Lower lobe of right lung (tissue), 2 donors: ENCODE data around the gene ITGA7. TPM values are rescaled to one million over a fixed set of nuclear protein-coding genes. Genes with fewer than 3 reads are reported as not detected.

Source experiments
- ATAC-seq, 2 donors: fragments of 200-7000 bp; cut with Tn5 transposase; one replicate each; pipeline ENCODE4 v1.9.1; 2020 to 2022; ENCODE audit warnings: mild to moderate bottlenecking in 2 of 2, moderate library complexity in 2 of 2
- DNase-seq: peaks from one replicate; pipeline ENCODE4 v3.0.0-alpha.2; 2020
- H3K27ac ChIP-seq: fragments of 200-600 bp; one replicate; pipeline ENCODE4 v1.8.0; 2022
- H3K27me3 ChIP-seq: fragments of 200-600 bp; one replicate; pipeline ENCODE4 v1.8.0; 2022; ENCODE audit warnings: low read depth
- H3K36me3 ChIP-seq: fragments of 200-600 bp; one replicate; pipeline ENCODE4 v1.8.0; 2022; ENCODE audit warnings: mild to moderate bottlenecking
- H3K4me1 ChIP-seq: fragments of 200-600 bp; one replicate; pipeline ENCODE4 v1.8.0; 2022
- H3K4me3 ChIP-seq: fragments of 200-600 bp; one replicate; pipeline ENCODE4 v1.8.0; 2022; ENCODE audit warnings: mild to moderate bottlenecking
- H3K9me3 ChIP-seq: fragments of 200-600 bp; one replicate; pipeline ENCODE4 v1.8.0; 2022
- intact Hi-C: fragments of 100-400 bp; cut with DNase I; formaldehyde crosslinking; loops from one replicate; pipeline ENCODE4 v1.11.0; 2022
- total RNA-seq: library from RNA; stranded (reverse); fragmentation: NEBNext Ultra II Directional; extraction: Animal tissue kit (Norgen Biotek cat#: 25700); gene quantifications from one replicate; pipeline ENCODE4 v1.2.1, GENCODE V29; 2021
- TF ChIP-seq, protein P1 (sequence below): fragments of 200-600 bp; IDR thresholded peaks from one replicate; pipeline ENCODE4 v1.8.0; 2022; ENCODE audit warnings: antibody characterized with exemption, mild to moderate bottlenecking
- donor health status: DM: no; HTN: yes; CAD: no; lungs with severe emphysema.

ITGA7 gene
- total RNA-seq, 1 donor from 2014 or later = 17.5 TPM

DNA sequence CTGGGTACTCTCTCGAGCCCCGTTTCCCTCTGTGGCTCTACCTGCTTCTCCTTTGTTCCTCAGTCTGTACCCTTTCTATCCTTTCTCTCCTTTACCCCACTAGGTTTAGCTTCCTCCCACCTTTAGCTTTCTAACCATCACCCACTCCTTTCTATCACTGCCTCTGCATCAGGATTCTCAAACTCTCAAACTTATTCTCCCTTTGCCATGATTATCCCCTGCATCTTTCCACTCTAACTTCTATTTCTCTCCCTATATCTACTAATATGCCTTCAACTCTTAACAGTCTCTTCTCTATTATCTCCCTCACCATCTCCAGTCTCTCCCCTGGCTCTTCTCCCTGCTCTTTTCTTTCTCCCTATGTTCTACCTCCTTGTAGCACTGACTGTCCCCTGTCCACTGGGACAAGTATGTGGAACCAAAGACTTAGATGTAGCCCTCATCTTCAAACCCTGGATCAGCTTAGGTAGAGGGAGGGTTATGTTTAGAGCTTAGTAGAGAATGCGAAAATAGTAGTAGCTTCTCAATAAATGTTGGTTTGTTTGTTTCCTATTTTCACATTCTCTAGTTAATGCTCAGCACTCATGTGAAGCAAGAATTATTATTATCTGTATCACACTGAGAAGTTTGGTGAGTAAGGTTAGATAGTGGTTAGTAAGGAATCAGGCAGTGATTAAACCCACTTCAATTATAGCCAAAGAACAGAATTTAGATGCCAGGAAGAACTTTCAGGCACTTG, 38.6 kb upstream of the ITGA7 start:
- no peak for ATAC-seq
- DNase-seq = no peak
- Histone ChIP-seq H3K9me3 (no peaks in the 10 kb centered on the region), H3K27ac (no peak overlapping the region), H3K27me3 (no peaks in the 10 kb centered on the region), H3K36me3 (peaks cover 7% of the 10 kb centered on the region), H3K4me1 (peaks cover 14% of the 10 kb centered on the region), H3K4me3 (no peak overlapping the region)
- TF ChIP-seq, protein P1, sequence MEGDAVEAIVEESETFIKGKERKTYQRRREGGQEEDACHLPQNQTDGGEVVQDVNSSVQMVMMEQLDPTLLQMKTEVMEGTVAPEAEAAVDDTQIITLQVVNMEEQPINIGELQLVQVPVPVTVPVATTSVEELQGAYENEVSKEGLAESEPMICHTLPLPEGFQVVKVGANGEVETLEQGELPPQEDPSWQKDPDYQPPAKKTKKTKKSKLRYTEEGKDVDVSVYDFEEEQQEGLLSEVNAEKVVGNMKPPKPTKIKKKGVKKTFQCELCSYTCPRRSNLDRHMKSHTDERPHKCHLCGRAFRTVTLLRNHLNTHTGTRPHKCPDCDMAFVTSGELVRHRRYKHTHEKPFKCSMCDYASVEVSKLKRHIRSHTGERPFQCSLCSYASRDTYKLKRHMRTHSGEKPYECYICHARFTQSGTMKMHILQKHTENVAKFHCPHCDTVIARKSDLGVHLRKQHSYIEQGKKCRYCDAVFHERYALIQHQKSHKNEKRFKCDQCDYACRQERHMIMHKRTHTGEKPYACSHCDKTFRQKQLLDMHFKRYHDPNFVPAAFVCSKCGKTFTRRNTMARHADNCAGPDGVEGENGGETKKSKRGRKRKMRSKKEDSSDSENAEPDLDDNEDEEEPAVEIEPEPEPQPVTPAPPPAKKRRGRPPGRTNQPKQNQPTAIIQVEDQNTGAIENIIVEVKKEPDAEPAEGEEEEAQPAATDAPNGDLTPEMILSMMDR = no peak
- intact Hi-C loops = loop anchor here (10.0 kb wide), 1 partner anchor 188 kb away; the partner anchor contains the start of gene DGKA

DNA sequence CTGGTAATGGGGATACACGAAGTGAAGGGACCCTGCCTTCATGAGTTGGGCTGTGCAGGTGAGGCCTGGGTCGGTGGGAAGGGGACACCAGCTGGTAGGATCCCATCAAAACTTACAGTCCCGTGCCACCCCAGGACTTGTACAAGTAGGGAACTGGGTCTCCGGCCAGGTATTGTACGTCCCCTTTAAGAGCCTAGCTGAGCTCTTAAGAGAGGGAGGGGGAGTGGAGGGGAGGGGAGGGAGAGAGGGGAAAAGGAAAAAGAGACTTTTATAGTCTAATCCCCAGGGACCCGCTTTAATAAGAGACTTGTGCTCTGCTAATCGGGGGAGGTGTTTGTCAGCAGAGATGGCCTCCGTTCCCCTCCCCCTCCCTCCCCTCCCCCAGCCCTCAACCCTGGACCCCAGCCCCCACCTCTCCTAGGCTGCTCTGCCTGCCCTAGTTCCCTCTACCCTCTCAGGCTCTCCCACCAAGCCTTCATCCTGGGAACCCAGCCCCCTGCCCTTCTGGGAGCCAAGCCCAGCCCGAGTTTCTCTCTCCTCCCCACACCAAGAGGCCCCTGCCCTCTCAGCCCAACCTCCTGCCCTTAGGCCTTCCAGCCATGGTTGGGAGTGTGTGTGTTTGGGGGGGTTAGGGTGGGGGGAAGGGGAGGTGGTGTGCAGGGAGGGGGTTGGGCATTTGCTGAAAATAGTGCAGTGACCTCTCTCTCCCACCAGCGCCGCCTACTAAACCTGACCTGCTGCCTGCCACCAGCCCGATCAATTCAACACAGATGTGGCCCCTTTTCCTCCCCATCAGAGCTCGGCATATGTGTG, 37.9 kb upstream of the ITGA7 start:
- Histone ChIP-seq H3K27me3 (no peaks in the 10 kb centered on the region), H3K27ac (no peak overlapping the region), H3K4me3 (peak overlapping the region; percentile 8), H3K4me1 (peaks cover 14% of the 10 kb centered on the region), H3K9me3 (no peaks in the 10 kb centered on the region), H3K36me3 (no peaks in the 10 kb centered on the region)
- DNase-seq (no peak), ATAC-seq (peak in 1 of 2 donors; percentile 7)
- TF ChIP-seq, protein P1 = no peak
- intact Hi-C loops = loop anchor here (10.0 kb wide), 1 partner anchor 189 kb away; the partner anchor contains the start of gene DGKA

GRCh38 chr12:55744340-55745030, 36.8 kb upstream of the ITGA7 start:
- intact Hi-C loops = loop anchor here (10.0 kb wide), 1 partner anchor 190 kb away; the partner anchor contains the start of gene DGKA
- DNase-seq = no peak
- peak overlapping the region; percentile 58 for H3K4me3 ChIP-seq
- no peaks in the 10 kb centered on the region for H3K27me3 ChIP-seq
- no peaks in the 10 kb centered on the region for H3K9me3 ChIP-seq
- peak; percentile 2 for ATAC-seq
- TF ChIP-seq, protein P1 = no peak
- H3K27ac ChIP-seq = peak overlapping the region; percentile 21
- no peaks in the 10 kb centered on the region for H3K36me3 ChIP-seq
- peaks cover 14% of the 10 kb centered on the region for H3K4me1 ChIP-seq

DNA sequence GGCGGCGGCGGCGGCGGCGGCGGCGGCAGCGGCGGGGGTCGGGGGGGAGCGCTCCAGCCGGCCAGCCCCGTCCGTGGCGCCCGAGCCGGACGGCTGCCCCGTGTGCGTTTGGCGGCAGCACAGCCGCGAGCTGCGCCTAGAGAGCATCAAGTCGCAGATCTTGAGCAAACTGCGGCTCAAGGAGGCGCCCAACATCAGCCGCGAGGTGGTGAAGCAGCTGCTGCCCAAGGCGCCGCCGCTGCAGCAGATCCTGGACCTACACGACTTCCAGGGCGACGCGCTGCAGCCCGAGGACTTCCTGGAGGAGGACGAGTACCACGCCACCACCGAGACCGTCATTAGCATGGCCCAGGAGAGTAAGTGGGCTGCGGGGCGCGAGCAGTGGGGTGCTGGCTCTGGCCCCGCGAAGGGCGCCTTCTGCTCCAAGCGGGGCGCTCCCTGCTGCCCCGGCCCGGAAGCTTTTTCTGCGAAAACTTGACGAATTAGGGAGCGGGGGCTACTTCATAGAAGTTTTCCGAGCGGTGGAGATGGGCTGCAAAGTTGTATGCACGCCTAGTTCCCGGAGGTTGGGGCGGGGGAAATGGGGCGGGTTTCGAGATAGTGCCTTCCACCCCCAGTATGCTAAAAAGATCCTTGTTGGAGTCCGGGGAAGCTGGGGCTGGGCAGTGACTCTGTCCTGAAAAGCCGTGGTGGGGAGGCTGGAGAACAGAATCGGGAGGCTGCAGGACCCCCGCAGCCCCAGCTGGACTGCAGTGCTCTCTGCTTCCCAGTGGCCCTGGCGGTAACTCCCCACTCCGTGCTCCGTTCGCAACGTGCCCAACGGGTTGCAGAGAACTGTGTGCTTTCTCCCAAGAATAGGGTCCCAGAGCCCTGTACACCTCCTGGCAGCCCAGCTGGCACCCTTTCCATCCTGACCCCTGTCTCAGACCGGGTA, 36.0 kb upstream of the ITGA7 start:
- Histone ChIP-seq H3K36me3 (no peaks in the 10 kb centered on the region), H3K27me3 (no peaks in the 10 kb centered on the region), H3K4me1 (peaks cover 14% of the 10 kb centered on the region), H3K4me3 (peak overlapping the region; percentile 58), H3K9me3 (no peaks in the 10 kb centered on the region), H3K27ac (peak overlapping the region; percentile 21)
- TF ChIP-seq, protein P1 = no peak
- DNase-seq (peak; percentile 78), ATAC-seq (peak; percentile 46 to 53)
- intact Hi-C loops = loop anchor here (10.0 kb wide), 1 partner anchor 191 kb away; the partner anchor contains the start of gene DGKA
